Neural cell (in vitro differentiated cells): ENCODE data around the gene SYTL3. TPM values are rescaled to one million over a fixed set of nuclear protein-coding genes. Genes with fewer than 3 reads are reported as not detected.

Experiments
- H2AFZ ChIP-seq: fragments of 200-600, 300-800 bp; sonication (generic), shearing (Covaris generic); 2 replicates; pipeline ENCODE4 v1.6.0; 2014; ENCODE audit warnings: low read depth, mild to moderate bottlenecking, antibody characterized with exemption, low read length, moderate library complexity
- H3F3A ChIP-seq: fragments of 200-600 bp; shearing (Covaris generic); 2 replicates; pipeline ENCODE4 v1.6.1; 2016; ENCODE audit warnings: mild to moderate bottlenecking, moderate library complexity, mixed read lengths, antibody characterized with exemption, low read length; ENCODE audit not compliant: insufficient read depth, poor library complexity, severe bottlenecking
- H3K27ac ChIP-seq: fragments of 200-600, 300-800 bp; sonication (generic), shearing (Covaris generic); 2 replicates; pipeline ENCODE4 v1.5.1; 2014; ENCODE audit warnings: mild to moderate bottlenecking, low read length, moderate library complexity
- H3K27me3 ChIP-seq: fragments of 300-800, 200-600 bp; sonication (generic), shearing (Covaris generic); 2 replicates; pipeline ENCODE4 v1.6.0; 2014; ENCODE audit warnings: mild to moderate bottlenecking, low read depth, low read length, moderate library complexity; ENCODE audit not compliant: insufficient read depth
- H3K36me3 ChIP-seq: fragments of 300-800, 200-600 bp; sonication (generic), shearing (Covaris generic); 2 replicates; pipeline ENCODE4 v1.5.1; 2014; ENCODE audit warnings: mild to moderate bottlenecking, antibody characterized with exemption, low read length, moderate library complexity; ENCODE audit not compliant: insufficient read depth
- H3K4me2 ChIP-seq: fragments of 300-800, 200-600 bp; sonication (generic), shearing (Covaris generic); 2 replicates; pipeline ENCODE4 v1.6.0; 2014; ENCODE audit warnings: mild to moderate bottlenecking, low read length
- H3K4me3 ChIP-seq: fragments of 300-800, 200-600 bp; sonication (generic), shearing (Covaris generic); 2 replicates; pipeline ENCODE4 v1.5.1; 2014; ENCODE audit warnings: mild to moderate bottlenecking, low read length, moderate library complexity
- H3K79me2 ChIP-seq: fragments of 200-600 bp; shearing (Covaris generic); replicated peaks from 2 replicates; pipeline ENCODE4 v1.6.0; 2014; ENCODE audit warnings: mild to moderate bottlenecking, low read length, moderate library complexity; ENCODE audit not compliant: insufficient read depth
- H3K9ac ChIP-seq: fragments of 300-800, 200-600 bp; sonication (generic), shearing (Covaris generic); 2 replicates; pipeline ENCODE4 v1.6.1; 2016; ENCODE audit warnings: mild to moderate bottlenecking, low read length, mixed read lengths
- H3K9me2 ChIP-seq: fragments of 200-600 bp; shearing (Covaris generic); 2 replicates; pipeline ENCODE4 v1.6.1; 2016; ENCODE audit warnings: mild to moderate bottlenecking, low read length, mixed read lengths; ENCODE audit not compliant: insufficient read depth
- H3K9me3 ChIP-seq: fragments of 200-600, 300-800 bp; sonication (generic), shearing (Covaris generic); 2 replicates; pipeline ENCODE4 v1.6.1; 2016; ENCODE audit warnings: mild to moderate bottlenecking, mixed run types, low read length, moderate library complexity, mixed read lengths
- H4K20me1 ChIP-seq: fragments of 200-600 bp; shearing (Covaris generic); 2 replicates; pipeline ENCODE4 v1.6.1; 2016; ENCODE audit warnings: mild to moderate bottlenecking, mixed run types; ENCODE audit not compliant: insufficient read depth
- EP300 ChIP-seq: fragments of 450-650 bp; conservative IDR thresholded peaks from 2 replicates; pipeline ENCODE4 v1.6.1; 2014; ENCODE audit warnings: antibody characterized with exemption, mild to moderate bottlenecking, moderate library complexity; ENCODE audit not compliant: poor library complexity, severe bottlenecking
- EZH2 ChIP-seq: fragments of 200-600, 300-800 bp; shearing (Covaris generic), sonication (generic); IDR thresholded peaks from 2 replicates; pipeline ENCODE4 v1.6.1; 2014; ENCODE audit warnings: antibody characterized with exemption, low read length, borderline replicate concordance, mild to moderate bottlenecking; ENCODE audit not compliant: insufficient read depth, poor library complexity, severe bottlenecking
- MXI1 ChIP-seq: fragments of 450-650 bp; conservative IDR thresholded peaks from 2 replicates; pipeline ENCODE4 v1.6.1; 2014; ENCODE audit warnings: antibody characterized with exemption, mild to moderate bottlenecking; ENCODE audit not compliant: poor library complexity, severe bottlenecking
- POLR2AphosphoS5 ChIP-seq: IDR thresholded peaks from 2 replicates; pipeline ENCODE4 v1.6.1; 2012
- RAD21 ChIP-seq: fragments of 450-650 bp; conservative IDR thresholded peaks from 2 replicates; pipeline ENCODE4 v1.6.1; 2014; ENCODE audit warnings: antibody characterized with exemption, mild to moderate bottlenecking, moderate library complexity
- SMC3 ChIP-seq: fragments of 450-650 bp; conservative IDR thresholded peaks from 2 replicates; pipeline ENCODE4 v1.6.1; 2014; ENCODE audit warnings: antibody characterized with exemption, mild to moderate bottlenecking, moderate library complexity; ENCODE audit not compliant: poor library complexity
- TAF1 ChIP-seq: IDR thresholded peaks from 2 replicates; pipeline ENCODE4 v1.6.1; 2012; ENCODE audit warnings: low read depth
- polyA plus RNA-seq: library from polyadenylated mRNA; depleted of rRNA; stranded (reverse); fragments of >200 nt; gene quantifications from 2 replicates; pipeline ENCODE4 v1.2.3, GENCODE V29; 2014
- TF ChIP-seq, protein P1 (sequence below): IDR thresholded peaks from 2 replicates; pipeline ENCODE4 v1.6.1; 2012; ENCODE audit warnings: borderline replicate concordance
- TF ChIP-seq, protein P2 (sequence below): fragments of 450-650 bp; IDR thresholded peaks from 2 replicates; pipeline ENCODE4 v1.5.1; 2014; ENCODE audit warnings: antibody characterized with exemption, mild to moderate bottlenecking, moderate library complexity; ENCODE audit not compliant: poor library complexity, severe bottlenecking

SYTL3 gene
- polyA plus RNA-seq, 1 donor from 2014 or later = 2.1 TPM

DNA sequence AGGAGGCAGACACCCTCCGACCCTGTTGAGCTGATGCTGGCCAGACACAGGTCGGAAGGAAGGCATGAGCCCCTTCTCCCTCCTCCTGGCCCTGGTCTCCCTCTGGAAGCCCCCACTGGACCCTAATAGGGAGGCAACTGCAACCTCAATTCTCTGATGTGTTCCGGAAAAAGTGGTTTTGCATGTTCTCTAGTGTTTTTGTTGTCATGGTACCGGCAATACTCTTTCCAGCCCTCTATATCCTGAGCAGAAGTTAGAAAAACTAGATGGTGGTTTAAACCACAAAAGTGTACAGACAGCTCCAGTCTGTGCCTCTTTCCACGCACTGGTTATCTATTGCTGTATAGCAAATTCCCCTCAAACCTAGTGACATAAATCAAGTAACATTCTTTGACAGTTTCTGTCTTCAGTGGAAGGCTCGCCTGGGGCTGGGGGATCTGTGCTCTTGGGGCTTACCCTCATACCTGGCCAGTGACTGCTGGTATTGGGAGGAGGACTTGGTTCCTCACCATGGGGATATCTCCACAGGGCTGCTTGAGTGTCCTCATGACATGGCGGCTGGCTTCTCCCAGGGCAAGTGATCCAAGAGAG, 37.0 kb downstream of the SYTL3 start:
- H3K9me2 ChIP-seq = no peaks in the 10 kb centered on the region
- H4K20me1 ChIP-seq = no peaks in the 10 kb centered on the region
- H3F3A ChIP-seq = no peaks in the 10 kb centered on the region
- no peak overlapping the region for H2AFZ ChIP-seq
- no peak overlapping the region for H3K9ac ChIP-seq
- H3K4me2 ChIP-seq = no peak overlapping the region
- H3K9me3 ChIP-seq = no peaks in the 10 kb centered on the region
- no peaks in the 10 kb centered on the region for H3K79me2 ChIP-seq
- H3K27ac ChIP-seq = no peak overlapping the region
- H3K4me3 ChIP-seq = no peak overlapping the region
- H3K27me3 ChIP-seq = no peaks in the 10 kb centered on the region
- no peaks in the 10 kb centered on the region for H3K36me3 ChIP-seq
- TF ChIP-seq POLR2AphosphoS5 = no peak
- TF ChIP-seq RAD21 = no peak
- TF ChIP-seq TAF1 = no peak
- TF ChIP-seq EZH2 = no peak
- no peak for TF ChIP-seq EP300
- TF ChIP-seq, protein P1, sequence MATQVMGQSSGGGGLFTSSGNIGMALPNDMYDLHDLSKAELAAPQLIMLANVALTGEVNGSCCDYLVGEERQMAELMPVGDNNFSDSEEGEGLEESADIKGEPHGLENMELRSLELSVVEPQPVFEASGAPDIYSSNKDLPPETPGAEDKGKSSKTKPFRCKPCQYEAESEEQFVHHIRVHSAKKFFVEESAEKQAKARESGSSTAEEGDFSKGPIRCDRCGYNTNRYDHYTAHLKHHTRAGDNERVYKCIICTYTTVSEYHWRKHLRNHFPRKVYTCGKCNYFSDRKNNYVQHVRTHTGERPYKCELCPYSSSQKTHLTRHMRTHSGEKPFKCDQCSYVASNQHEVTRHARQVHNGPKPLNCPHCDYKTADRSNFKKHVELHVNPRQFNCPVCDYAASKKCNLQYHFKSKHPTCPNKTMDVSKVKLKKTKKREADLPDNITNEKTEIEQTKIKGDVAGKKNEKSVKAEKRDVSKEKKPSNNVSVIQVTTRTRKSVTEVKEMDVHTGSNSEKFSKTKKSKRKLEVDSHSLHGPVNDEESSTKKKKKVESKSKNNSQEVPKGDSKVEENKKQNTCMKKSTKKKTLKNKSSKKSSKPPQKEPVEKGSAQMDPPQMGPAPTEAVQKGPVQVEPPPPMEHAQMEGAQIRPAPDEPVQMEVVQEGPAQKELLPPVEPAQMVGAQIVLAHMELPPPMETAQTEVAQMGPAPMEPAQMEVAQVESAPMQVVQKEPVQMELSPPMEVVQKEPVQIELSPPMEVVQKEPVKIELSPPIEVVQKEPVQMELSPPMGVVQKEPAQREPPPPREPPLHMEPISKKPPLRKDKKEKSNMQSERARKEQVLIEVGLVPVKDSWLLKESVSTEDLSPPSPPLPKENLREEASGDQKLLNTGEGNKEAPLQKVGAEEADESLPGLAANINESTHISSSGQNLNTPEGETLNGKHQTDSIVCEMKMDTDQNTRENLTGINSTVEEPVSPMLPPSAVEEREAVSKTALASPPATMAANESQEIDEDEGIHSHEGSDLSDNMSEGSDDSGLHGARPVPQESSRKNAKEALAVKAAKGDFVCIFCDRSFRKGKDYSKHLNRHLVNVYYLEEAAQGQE = no peak
- TF ChIP-seq MXI1 = no peak
- TF ChIP-seq, protein P2, sequence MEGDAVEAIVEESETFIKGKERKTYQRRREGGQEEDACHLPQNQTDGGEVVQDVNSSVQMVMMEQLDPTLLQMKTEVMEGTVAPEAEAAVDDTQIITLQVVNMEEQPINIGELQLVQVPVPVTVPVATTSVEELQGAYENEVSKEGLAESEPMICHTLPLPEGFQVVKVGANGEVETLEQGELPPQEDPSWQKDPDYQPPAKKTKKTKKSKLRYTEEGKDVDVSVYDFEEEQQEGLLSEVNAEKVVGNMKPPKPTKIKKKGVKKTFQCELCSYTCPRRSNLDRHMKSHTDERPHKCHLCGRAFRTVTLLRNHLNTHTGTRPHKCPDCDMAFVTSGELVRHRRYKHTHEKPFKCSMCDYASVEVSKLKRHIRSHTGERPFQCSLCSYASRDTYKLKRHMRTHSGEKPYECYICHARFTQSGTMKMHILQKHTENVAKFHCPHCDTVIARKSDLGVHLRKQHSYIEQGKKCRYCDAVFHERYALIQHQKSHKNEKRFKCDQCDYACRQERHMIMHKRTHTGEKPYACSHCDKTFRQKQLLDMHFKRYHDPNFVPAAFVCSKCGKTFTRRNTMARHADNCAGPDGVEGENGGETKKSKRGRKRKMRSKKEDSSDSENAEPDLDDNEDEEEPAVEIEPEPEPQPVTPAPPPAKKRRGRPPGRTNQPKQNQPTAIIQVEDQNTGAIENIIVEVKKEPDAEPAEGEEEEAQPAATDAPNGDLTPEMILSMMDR = no peak
- no peak for TF ChIP-seq SMC3

DNA sequence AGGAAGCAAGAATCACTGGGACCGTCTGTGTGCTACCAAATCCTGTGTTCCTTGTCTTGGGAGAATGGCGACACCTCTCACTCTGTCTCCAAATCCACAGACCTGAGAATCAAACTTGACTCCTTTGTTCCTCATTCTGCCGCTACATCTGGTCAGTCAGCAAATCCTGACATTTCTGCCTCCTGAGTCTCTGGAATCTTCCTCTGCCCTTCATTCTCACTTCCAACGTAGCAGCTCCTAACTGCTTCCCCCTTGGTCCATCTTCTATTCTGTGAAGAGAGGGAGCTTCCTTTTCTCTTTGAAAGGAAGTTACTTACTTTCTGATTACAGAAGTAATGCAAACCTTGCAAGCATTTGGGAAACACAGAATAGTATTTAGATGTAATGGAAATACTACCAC, 37.7 kb downstream of the SYTL3 start:
- no peak overlapping the region for H3K4me2 ChIP-seq
- no peak for TF ChIP-seq EP300
- no peak for TF ChIP-seq TAF1
- no peaks in the 10 kb centered on the region for H3K9me2 ChIP-seq
- no peak overlapping the region for H3K4me3 ChIP-seq
- no peak overlapping the region for H2AFZ ChIP-seq
- H3F3A ChIP-seq = no peaks in the 10 kb centered on the region
- no peaks in the 10 kb centered on the region for H3K36me3 ChIP-seq
- H3K9ac ChIP-seq = no peak overlapping the region
- H4K20me1 ChIP-seq = no peaks in the 10 kb centered on the region
- H3K27me3 ChIP-seq = no peaks in the 10 kb centered on the region
- H3K9me3 ChIP-seq = no peaks in the 10 kb centered on the region
- no peak overlapping the region for H3K27ac ChIP-seq
- H3K79me2 ChIP-seq = no peaks in the 10 kb centered on the region

DNA sequence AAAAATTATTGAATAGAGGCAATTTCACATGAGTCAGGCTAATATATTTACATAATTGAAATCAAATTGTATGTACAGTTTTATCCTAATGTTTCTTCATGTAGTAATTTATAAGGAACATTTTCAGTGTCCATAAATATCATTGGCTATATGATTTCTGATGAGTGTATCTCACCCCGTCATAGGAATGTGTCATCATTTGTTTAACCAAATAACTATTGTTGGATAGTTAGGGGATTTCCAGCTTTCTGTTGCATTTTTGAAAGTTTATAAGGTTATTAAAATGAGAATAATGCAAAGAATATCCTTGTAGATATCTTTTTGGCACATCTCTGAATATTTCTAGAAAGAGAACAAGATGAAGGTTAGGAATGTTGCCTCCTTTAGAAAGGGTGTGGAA, 39.0 kb downstream of the SYTL3 start:
- no peak overlapping the region for H3K9ac ChIP-seq
- H2AFZ ChIP-seq = no peak overlapping the region
- no peak overlapping the region for H3K4me2 ChIP-seq
- H3F3A ChIP-seq = no peaks in the 10 kb centered on the region
- H3K9me3 ChIP-seq = no peaks in the 10 kb centered on the region
- H3K4me3 ChIP-seq = no peak overlapping the region
- no peak overlapping the region for H3K27ac ChIP-seq
- H3K36me3 ChIP-seq = no peaks in the 10 kb centered on the region
- H3K27me3 ChIP-seq = no peaks in the 10 kb centered on the region
- H4K20me1 ChIP-seq = no peaks in the 10 kb centered on the region
- H3K79me2 ChIP-seq = no peaks in the 10 kb centered on the region
- TF ChIP-seq EP300 = no peak
- no peak for TF ChIP-seq SMC3
- TF ChIP-seq, protein P2 = no peak
- no peak for TF ChIP-seq MXI1
- TF ChIP-seq EZH2 = no peak
- TF ChIP-seq POLR2AphosphoS5 = no peak
- TF ChIP-seq RAD21 = no peak
- TF ChIP-seq, protein P1 = no peak
- no peak for TF ChIP-seq TAF1
- no peaks in the 10 kb centered on the region for H3K9me2 ChIP-seq
